HepG2 (cell line): ENCODE measurements around the gene ORMDL3. TPM values are rescaled to one million over a fixed set of nuclear protein-coding genes. Genes with fewer than 3 reads are reported as not detected.

ENCODE experiments used
- BCL6 ChIP-seq: IDR thresholded peaks from 2 replicates; pipeline ENCODE4 v1.6.1; 2016; ENCODE audit warnings: missing genetic modification reagents, missing compliant biosample characterization
- BRD4 ChIP-seq: sonication (generic); formaldehyde crosslinking; IDR thresholded peaks from 2 replicates; pipeline ENCODE4 v1.4.0; 2020; ENCODE audit warnings: missing genetic modification reagents
- CEBPG ChIP-seq: IDR thresholded peaks from 2 replicates; pipeline ENCODE4 v1.6.1; 2016
- HNRNPUL1 ChIP-seq: fragments of 200-400 bp; formaldehyde crosslinking; IDR thresholded peaks from 2 replicates; pipeline ENCODE4 v1.6.1; 2017; ENCODE audit warnings: low read depth, mild to moderate bottlenecking, low read length, moderate library complexity
- KDM5A ChIP-seq: fragments of 200-600 bp; sonication (generic); IDR thresholded peaks from 2 replicates; pipeline ENCODE4 v1.7.0; 2018; ENCODE audit warnings: antibody characterized with exemption, mild to moderate bottlenecking, low read length, borderline replicate concordance
- NBN ChIP-seq: fragments of 450-650 bp; conservative IDR thresholded peaks from 2 replicates; pipeline ENCODE4 v1.6.1; 2017
- NFE2L1 ChIP-seq: sonication (generic); formaldehyde crosslinking; IDR thresholded peaks from 2 replicates; pipeline ENCODE4 v1.4.0; 2020; ENCODE audit warnings: missing genetic modification reagents, mild to moderate bottlenecking, borderline replicate concordance
- PPARG ChIP-seq: conservative IDR thresholded peaks from 2 replicates; pipeline ENCODE4 v1.6.1; 2016; ENCODE audit warnings: missing biosample characterization, missing genetic modification reagents
- RBAK ChIP-seq: sonication (generic); formaldehyde crosslinking; IDR thresholded peaks from 2 replicates; pipeline ENCODE4 v1.5.1; 2020; ENCODE audit warnings: mild to moderate bottlenecking, missing genetic modification reagents
- SAFB2 ChIP-seq: sonication (generic); formaldehyde crosslinking; IDR thresholded peaks from 2 replicates; pipeline ENCODE4 v1.5.1; 2020; ENCODE audit warnings: missing genetic modification reagents, low read depth, mild to moderate bottlenecking, borderline replicate concordance
- SMARCC2 ChIP-seq: fragments of 450-650 bp; IDR thresholded peaks from 2 replicates; pipeline ENCODE4 v1.6.1; 2017; ENCODE audit warnings: antibody characterized with exemption, mild to moderate bottlenecking
- SSRP1 ChIP-seq: IDR thresholded peaks from 2 replicates; pipeline ENCODE4 v1.6.1; 2016; ENCODE audit warnings: control low read depth
- ZBTB1 ChIP-seq: sonication (generic); formaldehyde crosslinking; IDR thresholded peaks from 2 replicates; pipeline ENCODE4 v1.4.0; 2020; ENCODE audit warnings: missing genetic modification reagents, borderline replicate concordance
- ZBTB20 ChIP-seq: sonication (generic); formaldehyde crosslinking; IDR thresholded peaks from 2 replicates; pipeline ENCODE4 v1.8.1; 2023; ENCODE audit warnings: missing genetic modification reagents, low read depth, mild to moderate bottlenecking, borderline replicate concordance
- ZNF12 ChIP-seq: sonication (generic); formaldehyde crosslinking; IDR thresholded peaks from 2 replicates; pipeline ENCODE4 v1.5.0; 2020; ENCODE audit warnings: missing genetic modification reagents
- ZNF224 ChIP-seq: sonication (generic); formaldehyde crosslinking; IDR thresholded peaks from 2 replicates; pipeline ENCODE4 v1.5.0; 2020; ENCODE audit warnings: mild to moderate bottlenecking, missing genetic modification reagents
- ZNF256 ChIP-seq: sonication (generic); formaldehyde crosslinking; conservative IDR thresholded peaks from 2 replicates; pipeline ENCODE4 v1.4.0; 2020; ENCODE audit warnings: missing genetic modification reagents
- ZNF3 ChIP-seq: IDR thresholded peaks from 2 replicates; pipeline ENCODE4 v1.7.0; 2017; ENCODE audit warnings: inconsistent platforms
- ZNF30 ChIP-seq: sonication (generic); formaldehyde crosslinking; IDR thresholded peaks from 2 replicates; pipeline ENCODE4 v1.5.0; 2020; ENCODE audit warnings: mild to moderate bottlenecking, missing genetic modification reagents
- ZNF660 ChIP-seq: sonication (generic); formaldehyde crosslinking; IDR thresholded peaks from 2 replicates; pipeline ENCODE4 v1.5.1; 2020; ENCODE audit warnings: mild to moderate bottlenecking, low read depth, missing genetic modification reagents, borderline replicate concordance
- polyA plus RNA-seq, 8 experiments: library from polyadenylated mRNA; depleted of rRNA in 3 of 8; stranded (reverse) in 7 of 8; unstranded in 1 of 8; fragments of >200 nt; fragmentation: Illumina TruSeq in 4 of 8; extraction: Trizol in 4 of 8; gene quantifications; 2 replicates each; pipeline versions ENCODE4 v1.2.1 to v1.2.3, GENCODE V29; 2011 to 2016; ENCODE audit warnings: low read depth in 4 of 8, missing spikeins in 1 of 8, mixed read lengths in 1 of 8; ENCODE audit not compliant: insufficient read depth in 1 of 8
- total RNA-seq, 5 experiments: library from RNA; depleted of rRNA; stranded (reverse); fragments of >200 nt; fragmentation: Illumina TruSeq; extraction: Trizol; gene quantifications; 2 replicates each; pipeline ENCODE4 v1.2.3, GENCODE V29; 2016; ENCODE audit warnings: low read depth in 1 of 5
- TF ChIP-seq, protein P1 (sequence below): IDR thresholded peaks from 2 replicates; pipeline ENCODE4 v1.4.0; 2020; ENCODE audit warnings: mild to moderate bottlenecking, missing genetic modification reagents
- TF ChIP-seq, protein P2 (sequence below): sonication (generic); formaldehyde crosslinking; IDR thresholded peaks from 2 replicates; pipeline ENCODE4 v1.4.0; 2020; ENCODE audit warnings: missing genetic modification reagents
- TF ChIP-seq, protein P3 (sequence below): IDR thresholded peaks from 2 replicates; pipeline ENCODE4 v1.6.1; 2012; ENCODE audit warnings: inconsistent platforms
- TF ChIP-seq, protein P4 (sequence below): sonication (generic); formaldehyde crosslinking; IDR thresholded peaks from 2 replicates; pipeline ENCODE4 v1.4.0; 2020; ENCODE audit warnings: missing genetic modification reagents

The ORMDL3 gene
- total and polyA plus RNA-seq, 2 of the 13 experiments (the other 11 are each of a cell fraction or from before 2014, with no cell fraction given): 181 to 384 TPM

DNA sequence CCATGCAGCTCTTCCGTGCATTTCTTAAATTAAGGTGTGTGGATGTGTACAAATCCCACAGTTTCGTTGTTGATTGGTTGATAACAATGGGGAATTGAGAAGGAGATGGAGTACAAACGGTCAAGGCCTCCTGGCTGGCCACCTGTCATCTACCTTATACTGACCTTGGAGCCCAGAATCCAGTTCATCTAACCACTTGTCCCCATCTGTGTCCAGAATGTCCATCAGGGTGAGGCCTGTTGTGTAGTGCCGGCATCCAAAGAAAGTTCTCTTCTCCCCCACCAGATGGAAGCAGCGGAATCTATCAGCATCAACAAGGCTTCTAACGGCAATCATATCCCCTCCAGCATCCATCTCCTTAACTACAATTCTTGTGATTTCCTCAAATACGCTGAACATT, 10.5 kb downstream of the ORMDL3 start (continued):
- TF ChIP-seq, protein P1, sequence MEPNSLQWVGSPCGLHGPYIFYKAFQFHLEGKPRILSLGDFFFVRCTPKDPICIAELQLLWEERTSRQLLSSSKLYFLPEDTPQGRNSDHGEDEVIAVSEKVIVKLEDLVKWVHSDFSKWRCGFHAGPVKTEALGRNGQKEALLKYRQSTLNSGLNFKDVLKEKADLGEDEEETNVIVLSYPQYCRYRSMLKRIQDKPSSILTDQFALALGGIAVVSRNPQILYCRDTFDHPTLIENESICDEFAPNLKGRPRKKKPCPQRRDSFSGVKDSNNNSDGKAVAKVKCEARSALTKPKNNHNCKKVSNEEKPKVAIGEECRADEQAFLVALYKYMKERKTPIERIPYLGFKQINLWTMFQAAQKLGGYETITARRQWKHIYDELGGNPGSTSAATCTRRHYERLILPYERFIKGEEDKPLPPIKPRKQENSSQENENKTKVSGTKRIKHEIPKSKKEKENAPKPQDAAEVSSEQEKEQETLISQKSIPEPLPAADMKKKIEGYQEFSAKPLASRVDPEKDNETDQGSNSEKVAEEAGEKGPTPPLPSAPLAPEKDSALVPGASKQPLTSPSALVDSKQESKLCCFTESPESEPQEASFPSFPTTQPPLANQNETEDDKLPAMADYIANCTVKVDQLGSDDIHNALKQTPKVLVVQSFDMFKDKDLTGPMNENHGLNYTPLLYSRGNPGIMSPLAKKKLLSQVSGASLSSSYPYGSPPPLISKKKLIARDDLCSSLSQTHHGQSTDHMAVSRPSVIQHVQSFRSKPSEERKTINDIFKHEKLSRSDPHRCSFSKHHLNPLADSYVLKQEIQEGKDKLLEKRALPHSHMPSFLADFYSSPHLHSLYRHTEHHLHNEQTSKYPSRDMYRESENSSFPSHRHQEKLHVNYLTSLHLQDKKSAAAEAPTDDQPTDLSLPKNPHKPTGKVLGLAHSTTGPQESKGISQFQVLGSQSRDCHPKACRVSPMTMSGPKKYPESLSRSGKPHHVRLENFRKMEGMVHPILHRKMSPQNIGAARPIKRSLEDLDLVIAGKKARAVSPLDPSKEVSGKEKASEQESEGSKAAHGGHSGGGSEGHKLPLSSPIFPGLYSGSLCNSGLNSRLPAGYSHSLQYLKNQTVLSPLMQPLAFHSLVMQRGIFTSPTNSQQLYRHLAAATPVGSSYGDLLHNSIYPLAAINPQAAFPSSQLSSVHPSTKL (CRISPR knock-in tag): 0 out of 2 replicates have a peak, but pooled peaks have one; percentile 15
- TF ChIP-seq ZBTB20 (CRISPR knock-in tag) (no peak), ZNF224 (no peak), CEBPG (no peak), BCL6 (CRISPR knock-in tag) (no peak), ZNF30 (CRISPR knock-in tag) (no peak), SSRP1 (CRISPR knock-in tag) (peak; percentile 76; the same call in 1 of the 2 replicates), SMARCC2 (no peak), ZNF256 (CRISPR knock-in tag) (no peak), RBAK (CRISPR knock-in tag) (no peak), ZNF3 (CRISPR knock-in tag) (no peak), BRD4 (CRISPR knock-in tag) (no peak), NBN (no peak), ZNF12 (no peak), KDM5A (no peak), PPARG (CRISPR knock-in tag) (no peak), NFE2L1 (no peak), ZBTB1 (no peak), SAFB2 (CRISPR knock-in tag) (no peak), HNRNPUL1 (no peak), ZNF660 (CRISPR knock-in tag) (no peak)
- TF ChIP-seq, protein P2, sequence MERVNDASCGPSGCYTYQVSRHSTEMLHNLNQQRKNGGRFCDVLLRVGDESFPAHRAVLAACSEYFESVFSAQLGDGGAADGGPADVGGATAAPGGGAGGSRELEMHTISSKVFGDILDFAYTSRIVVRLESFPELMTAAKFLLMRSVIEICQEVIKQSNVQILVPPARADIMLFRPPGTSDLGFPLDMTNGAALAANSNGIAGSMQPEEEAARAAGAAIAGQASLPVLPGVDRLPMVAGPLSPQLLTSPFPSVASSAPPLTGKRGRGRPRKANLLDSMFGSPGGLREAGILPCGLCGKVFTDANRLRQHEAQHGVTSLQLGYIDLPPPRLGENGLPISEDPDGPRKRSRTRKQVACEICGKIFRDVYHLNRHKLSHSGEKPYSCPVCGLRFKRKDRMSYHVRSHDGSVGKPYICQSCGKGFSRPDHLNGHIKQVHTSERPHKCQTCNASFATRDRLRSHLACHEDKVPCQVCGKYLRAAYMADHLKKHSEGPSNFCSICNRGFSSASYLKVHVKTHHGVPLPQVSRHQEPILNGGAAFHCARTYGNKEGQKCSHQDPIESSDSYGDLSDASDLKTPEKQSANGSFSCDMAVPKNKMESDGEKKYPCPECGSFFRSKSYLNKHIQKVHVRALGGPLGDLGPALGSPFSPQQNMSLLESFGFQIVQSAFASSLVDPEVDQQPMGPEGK (CRISPR knock-in tag): no peak
- TF ChIP-seq, protein P3, sequence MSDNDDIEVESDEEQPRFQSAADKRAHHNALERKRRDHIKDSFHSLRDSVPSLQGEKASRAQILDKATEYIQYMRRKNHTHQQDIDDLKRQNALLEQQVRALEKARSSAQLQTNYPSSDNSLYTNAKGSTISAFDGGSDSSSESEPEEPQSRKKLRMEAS: no peak; the same call in 1 of the 2 replicates
- TF ChIP-seq, protein P4, sequence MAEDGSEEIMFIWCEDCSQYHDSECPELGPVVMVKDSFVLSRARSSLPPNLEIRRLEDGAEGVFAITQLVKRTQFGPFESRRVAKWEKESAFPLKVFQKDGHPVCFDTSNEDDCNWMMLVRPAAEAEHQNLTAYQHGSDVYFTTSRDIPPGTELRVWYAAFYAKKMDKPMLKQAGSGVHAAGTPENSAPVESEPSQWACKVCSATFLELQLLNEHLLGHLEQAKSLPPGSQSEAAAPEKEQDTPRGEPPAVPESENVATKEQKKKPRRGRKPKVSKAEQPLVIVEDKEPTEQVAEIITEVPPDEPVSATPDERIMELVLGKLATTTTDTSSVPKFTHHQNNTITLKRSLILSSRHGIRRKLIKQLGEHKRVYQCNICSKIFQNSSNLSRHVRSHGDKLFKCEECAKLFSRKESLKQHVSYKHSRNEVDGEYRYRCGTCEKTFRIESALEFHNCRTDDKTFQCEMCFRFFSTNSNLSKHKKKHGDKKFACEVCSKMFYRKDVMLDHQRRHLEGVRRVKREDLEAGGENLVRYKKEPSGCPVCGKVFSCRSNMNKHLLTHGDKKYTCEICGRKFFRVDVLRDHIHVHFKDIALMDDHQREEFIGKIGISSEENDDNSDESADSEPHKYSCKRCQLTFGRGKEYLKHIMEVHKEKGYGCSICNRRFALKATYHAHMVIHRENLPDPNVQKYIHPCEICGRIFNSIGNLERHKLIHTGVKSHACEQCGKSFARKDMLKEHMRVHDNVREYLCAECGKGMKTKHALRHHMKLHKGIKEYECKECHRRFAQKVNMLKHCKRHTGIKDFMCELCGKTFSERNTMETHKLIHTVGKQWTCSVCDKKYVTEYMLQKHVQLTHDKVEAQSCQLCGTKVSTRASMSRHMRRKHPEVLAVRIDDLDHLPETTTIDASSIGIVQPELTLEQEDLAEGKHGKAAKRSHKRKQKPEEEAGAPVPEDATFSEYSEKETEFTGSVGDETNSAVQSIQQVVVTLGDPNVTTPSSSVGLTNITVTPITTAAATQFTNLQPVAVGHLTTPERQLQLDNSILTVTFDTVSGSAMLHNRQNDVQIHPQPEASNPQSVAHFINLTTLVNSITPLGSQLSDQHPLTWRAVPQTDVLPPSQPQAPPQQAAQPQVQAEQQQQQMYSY: no peak
